ENCODE results near the gene ATG4A.

The ATG4A gene

DNA sequence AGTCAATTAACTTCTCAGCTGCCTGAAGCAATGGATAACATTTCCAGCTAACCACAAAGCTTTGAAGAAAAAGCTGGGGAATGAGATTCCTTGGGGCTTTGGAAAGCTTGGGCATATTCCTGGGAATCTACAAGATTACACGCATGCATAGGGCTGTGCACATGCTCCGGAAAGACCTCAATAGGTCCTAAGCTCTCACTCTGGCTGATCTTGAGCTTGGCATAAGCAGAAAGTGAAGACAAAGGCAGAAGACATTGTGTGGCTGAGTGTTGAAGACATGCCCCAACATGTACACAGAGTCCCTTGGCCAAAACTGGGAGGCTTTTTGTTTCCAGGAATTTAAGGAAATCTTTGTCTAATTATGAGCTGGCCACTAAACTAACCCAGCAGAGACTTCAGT lies 31.2 kb downstream of the ATG4A start:
- no peak for DNase-seq (ENCODE audit: low read depth)

DNA sequence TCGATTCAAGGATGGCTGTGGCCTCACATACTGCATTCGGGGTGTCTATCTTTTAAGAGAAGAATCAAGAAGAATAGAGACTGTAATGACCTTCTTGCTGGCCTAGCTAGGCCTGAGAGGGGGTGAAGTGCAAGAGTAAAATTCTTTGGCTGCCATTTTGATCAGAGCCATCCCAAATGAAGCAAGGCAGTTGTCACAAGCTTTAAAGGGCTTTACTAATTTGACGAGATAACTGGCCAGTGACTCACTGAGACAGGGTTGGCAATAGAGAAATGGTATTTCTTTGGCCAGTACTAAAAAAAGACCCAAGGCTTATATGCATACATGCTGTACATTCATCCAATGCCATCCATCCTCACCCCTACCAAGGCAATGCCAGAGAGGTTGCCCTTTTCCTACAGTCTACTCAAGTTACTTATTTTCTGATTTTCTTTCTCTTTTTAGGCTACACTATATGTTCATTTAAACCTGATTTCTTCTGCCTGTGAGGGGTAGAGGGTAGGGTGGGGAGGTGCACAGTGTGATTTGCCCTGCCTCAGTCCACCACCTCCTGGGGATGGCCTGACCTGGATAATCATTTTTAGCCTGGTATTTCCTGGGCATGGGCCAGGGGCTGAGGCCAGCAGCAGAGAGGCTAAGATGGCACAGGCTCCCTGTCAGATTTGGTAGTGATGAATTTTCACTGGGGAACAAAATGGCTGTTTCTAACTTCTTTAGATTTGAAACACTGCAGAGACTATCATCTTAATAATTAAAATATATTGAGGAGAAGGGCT lies 32.2 kb downstream of the ATG4A start:
- no peak for DNase-seq (ENCODE audit: low read depth)

DNA sequence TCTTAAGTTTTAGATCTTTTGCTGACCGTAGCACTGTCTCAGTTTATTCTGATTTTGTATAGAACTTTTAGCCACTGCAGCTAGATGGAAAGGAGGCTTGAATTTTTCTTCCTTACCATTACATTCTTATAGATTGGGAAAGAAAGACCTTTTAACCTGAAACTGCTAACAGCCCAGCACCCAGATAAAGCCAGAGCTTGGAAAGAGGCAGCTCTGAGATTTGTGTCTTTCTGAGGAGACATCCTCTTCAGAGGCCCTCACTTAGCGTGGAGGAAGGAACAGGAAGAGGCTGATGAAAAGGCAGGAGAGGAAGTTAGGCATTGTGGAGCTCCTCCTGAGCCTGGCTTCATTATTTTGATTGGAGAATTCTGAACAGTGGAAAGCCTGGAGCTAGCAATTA lies 35.1 kb downstream of the ATG4A start:
- DNase-seq (ENCODE audit: low read depth), result no peak

DNA sequence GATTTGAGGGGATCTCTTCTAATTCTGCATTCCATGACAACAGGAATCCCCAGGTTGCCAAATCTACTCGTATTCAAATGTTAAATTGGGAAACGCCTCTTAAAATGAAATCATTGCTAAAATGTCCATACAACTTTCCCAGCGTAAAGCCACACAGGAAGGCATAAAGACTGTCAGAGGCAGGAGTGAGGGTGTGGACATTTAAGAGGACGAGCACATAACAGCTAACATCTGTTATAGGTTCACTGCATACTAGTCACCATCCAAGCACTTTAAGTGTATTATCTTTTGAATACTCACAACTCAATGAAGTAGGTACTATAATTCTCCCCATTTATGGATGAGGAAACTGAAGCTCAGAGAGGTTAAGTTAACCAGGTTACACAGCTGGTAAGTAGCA lies 35.6 kb downstream of the ATG4A start:
- DNase-seq (ENCODE audit: low read depth), result no peak

DNA sequence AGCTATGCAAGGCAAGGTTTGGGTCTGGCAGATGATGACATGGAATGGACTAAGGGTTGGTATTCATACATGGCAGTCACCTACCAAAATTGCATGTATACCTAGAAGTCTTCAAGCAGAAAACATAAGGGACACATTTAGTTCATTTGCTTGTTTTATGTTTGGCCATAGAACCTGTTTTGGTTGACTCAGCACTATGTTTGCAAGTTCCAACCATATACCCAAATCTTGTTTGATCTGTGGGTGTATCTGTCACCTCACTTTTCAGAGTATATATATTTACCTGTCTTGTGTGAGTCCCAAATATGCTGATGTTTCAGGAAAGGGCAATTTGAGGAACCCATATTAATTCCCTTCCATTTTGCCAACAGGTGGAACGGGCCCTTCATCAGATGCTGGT lies 39.3 kb downstream of the ATG4A start:
- no peak for DNase-seq (ENCODE audit: low read depth)

DNA sequence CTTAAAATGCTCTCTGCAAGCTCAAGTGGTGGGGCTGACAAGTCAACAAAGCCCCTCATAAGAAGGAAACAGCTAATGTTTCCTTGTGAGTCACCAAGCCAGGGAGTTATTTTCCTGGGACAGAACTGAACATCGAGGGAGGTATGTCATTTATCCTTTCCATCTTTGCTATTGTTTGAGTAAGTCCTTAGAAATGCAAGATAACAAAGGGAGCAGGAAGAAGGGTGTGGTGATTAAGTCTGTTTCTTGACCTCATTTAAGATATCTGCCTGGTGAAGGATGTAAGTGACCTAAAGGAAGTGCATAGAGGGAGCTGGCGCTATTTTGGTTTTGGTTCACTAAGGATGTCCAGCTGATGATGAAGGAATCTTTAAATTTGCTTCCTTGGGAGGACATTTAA lies 39.9 kb downstream of the ATG4A start:
- no peak for DNase-seq (ENCODE audit: low read depth)

DNA sequence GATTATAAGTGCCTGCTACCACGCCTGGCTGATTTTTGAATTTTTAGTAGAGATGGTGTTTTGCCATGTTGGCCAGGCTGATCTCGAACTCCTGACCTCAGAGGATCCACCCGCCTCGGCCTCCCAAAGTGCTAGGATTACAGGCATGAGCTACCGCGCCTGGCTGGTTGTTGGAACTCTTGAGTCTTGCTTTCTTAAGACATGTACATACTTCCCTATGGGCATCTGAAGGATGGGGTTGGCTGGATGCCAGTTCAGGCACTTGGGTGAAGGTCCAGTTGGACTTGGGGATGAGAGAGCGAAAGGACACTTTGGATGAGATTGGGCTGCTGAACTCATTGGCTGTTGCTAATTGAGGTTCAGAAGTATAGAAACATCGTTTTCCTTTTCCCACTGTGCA lies 40.5 kb downstream of the ATG4A start:
- DNase-seq (ENCODE audit: low read depth), result no peak

DNA sequence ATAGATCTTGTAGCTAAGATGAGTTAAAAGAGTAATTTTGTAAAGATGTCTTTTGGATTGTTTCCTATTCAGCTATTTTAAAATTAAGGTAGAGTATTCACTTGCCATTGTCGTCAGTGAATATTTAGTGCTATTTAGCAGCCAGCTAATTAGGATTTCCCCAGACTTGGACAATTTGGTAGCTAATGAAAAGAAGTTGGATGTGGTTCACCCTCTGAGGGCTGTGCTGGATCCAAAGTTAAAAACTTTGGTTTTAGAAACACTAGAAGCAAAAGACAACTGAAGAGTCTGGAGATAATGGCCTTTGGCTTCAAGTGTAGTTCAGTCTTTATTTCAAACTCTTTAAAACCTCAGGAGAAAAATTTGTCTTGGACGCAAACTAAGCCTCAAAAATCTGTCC lies 41.3 kb downstream of the ATG4A start:
- no peak for DNase-seq (ENCODE audit: low read depth)

DNA sequence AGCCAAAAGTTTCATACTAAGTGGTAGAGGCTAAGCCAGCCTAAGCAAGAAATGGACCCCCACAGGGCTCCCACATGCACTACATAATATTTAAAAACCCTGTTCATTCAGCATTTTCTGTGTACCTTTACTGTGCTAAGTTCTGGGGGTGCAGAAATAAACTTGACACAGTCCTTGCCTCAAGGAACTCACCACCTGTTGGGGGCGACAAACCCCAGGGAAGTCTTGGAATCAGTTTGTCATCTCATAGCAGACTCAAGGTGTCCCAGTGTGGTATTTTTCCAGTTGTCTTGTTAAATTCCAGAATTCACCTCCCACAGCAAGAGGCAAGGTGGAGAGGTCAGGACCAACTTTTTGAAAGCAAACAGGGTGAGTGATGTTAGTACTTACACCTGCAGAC lies 43.1 kb downstream of the ATG4A start:
- no peak for DNase-seq (ENCODE audit: low read depth)

DNA sequence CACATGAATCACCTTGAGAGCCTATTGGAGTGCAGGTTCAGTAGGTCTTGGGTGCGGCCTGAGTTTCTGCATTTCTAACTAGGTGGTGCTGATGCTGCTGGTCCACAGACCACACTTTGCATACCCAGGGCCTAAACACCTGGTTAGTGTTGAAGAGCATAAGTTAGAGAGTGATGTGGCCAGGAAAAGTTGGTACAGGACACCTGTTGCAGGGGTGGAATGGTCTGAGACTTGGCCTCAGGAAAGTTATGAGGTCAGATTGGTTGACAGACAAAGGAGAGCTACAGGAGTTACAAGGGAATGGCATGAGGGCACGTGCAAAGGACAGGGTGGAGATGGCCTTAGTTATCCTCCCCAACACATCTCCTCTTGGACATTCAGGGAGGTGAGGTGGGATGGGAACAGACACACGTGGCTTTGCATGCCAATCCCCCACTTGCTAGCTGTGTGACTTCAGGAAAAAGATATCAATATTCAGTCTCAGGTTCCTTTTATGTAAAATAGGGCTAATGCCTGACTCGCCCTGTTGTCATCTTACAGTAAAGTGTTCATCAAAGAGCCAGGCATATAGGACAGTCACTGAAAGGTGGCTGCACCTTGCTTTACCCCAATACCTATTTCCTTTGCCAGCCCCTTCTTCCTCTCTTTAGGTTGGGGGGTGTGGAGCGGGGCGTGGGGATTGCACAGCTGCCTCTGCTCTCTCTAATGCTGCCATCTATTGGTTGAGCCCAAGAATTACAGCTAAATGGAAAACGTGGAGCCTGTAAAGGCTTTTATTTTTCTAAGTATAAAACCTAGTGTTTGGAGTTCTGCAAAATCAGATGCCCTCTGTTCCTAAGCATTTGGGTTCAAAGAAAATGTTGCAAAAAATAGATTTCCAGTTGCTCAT lies 47.5 kb downstream of the ATG4A start:
- no peak for DNase-seq (ENCODE audit: low read depth)

DNA sequence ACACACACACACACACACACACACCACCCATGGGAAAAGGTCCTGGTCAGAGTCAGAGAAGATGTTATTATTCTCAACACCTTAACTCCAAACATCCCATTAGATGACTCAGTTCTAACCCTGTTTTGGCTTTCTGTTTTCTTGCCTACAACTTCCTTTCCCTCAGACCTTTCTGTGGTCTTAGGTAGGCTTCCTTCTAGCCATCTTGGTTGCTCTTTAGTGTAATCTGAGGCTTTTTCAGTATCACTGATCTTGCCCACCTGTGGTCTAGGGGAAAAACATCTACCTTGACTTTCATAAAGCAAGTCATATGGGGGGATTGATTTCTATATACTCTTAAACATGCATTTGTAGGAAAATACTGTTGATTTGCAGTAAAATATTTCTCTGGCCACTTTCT lies 56.9 kb downstream of the ATG4A start:
- DNase-seq (ENCODE audit: low read depth), result no peak

DNA sequence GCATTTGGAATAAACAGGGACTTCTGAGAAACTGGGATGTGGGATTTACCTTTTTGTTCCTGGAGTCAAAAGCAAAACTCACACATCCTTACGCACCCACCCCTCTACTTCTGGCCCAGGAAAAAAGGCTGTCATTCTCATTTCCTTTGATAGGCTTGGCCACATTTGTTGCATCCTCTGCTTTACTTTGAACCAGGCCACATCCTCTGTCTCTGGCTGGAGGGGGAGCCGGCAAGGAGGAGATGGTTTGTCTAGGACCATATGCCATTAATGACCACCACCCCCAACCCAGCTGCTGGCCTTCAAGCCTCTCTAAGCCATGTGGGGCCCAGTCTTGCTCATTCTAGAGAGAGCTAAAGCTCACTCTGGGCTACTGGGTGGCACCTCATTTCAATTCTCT lies 64.5 kb downstream of the ATG4A start:
- DNase-seq (ENCODE audit: low read depth), result no peak

DNA sequence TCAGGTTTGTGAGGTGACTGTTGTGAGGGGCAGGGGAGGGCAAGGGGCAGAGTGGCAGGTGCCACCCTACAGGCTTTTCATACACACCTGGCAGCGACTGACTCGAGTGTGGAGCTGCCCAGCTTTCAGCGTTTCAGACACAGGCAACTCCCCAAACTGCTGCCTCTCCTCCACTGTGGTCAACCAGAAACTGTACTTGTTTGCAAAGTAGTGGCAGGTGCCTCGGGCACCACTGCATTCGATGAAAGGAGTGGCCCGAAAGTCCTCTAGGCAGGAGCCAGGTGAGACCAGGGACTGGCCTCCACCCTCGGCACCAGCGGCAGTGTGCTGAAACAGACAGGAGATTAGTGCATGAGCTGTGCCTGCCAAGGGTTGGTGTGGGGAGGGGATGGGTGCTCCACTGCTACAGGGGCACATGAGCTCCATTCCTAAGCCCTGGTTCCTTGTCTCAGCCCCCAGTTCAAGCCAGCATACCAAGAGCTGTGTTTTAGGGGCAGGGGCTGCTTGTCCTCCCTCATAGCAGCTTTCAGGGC lies 65.4 kb downstream of the ATG4A start:
- no peak for DNase-seq (ENCODE audit: low read depth)

DNA sequence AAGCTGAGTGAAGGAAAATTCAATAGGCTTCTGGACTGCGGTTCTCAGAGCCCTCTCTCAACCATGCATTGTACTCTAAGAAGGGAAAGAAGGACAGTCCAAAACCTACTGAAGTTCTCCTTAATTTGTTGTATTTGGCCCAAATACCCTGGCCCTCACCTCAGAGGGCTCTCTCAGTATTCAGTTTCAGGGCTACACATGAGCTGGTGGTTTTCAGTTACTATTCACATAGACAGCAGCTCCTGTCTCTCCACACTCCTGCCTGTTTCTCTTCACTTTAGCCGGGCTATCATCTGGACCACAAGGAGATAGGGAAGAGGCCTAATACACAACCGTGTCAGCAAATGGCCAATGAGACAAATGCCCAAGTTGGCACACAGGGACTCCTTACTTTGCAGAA lies 66.0 kb downstream of the ATG4A start:
- DNase-seq (ENCODE audit: low read depth), result no peak

DNA sequence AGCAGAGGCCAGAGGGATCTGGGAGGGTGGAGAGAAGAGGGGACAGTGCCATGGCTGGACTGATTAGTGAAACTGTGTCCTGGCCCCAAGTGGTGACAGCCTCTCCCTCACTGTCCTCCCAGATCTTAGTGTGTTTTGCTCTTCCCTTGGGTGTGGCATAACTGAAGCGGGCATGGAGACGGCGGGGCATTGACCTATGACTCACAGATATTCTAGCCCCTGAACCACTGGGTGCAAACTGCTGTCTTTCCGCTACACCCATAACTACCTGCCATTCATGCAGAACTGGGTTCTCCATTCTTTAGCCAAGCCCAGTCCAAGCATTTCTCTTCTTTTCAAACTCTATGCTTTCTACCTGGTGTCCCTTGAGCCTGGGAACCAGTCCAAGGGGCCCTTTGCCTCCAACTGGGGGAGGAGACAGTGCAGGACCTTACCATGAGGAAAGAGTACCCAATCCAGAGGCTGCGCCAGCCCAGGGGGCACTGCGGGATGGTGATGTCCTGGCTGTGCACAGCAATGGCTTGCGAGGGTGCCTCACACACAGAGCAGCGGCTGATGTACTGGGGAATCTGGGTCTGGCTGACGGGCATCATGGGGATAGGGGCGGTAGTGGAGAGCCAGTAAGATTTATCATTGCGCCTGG lies 67.6 kb downstream of the ATG4A start:
- no peak for DNase-seq (ENCODE audit: low read depth)

DNA sequence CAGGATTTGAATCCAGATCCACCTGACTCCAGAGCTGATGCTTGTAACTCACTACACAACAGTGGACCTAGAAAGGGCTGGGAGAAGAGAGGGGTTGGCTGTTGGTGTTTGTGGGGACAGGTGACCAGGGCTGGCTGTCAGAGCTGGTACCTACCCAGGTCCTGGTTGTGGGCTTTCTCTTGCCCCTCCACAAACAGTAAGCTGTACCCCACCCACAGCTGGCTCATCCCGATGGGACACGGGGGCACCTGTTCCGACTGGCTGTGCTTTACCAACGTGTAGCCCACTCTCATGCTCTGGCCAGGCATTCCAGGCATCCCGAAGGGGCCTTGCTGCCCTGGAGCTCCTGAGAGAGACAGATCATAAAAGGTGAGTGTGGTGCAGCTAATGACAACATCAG lies 68.7 kb downstream of the ATG4A start:
- no peak for DNase-seq (ENCODE audit: low read depth)

DNA sequence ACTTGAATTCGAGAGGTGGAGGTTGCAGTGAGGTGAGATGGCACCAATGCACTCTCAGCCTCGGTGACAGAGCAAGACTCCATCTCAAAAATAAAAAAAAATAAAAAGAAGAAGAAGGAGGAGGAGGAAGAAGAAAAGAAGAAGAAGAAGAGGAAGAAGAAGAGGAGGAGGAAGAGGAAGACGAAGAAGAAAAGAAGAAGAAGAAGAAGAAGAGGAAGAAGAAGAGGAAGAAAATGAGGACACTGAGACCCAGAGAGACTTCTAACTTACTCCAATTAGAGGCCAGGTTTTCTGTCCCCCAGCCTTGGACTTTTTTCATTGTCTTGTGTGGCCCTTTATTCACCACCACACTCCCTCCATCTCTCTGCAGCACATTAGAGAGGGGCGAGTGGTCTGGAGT lies 70.7 kb downstream of the ATG4A start:
- no peak for DNase-seq (ENCODE audit: low read depth)

DNA sequence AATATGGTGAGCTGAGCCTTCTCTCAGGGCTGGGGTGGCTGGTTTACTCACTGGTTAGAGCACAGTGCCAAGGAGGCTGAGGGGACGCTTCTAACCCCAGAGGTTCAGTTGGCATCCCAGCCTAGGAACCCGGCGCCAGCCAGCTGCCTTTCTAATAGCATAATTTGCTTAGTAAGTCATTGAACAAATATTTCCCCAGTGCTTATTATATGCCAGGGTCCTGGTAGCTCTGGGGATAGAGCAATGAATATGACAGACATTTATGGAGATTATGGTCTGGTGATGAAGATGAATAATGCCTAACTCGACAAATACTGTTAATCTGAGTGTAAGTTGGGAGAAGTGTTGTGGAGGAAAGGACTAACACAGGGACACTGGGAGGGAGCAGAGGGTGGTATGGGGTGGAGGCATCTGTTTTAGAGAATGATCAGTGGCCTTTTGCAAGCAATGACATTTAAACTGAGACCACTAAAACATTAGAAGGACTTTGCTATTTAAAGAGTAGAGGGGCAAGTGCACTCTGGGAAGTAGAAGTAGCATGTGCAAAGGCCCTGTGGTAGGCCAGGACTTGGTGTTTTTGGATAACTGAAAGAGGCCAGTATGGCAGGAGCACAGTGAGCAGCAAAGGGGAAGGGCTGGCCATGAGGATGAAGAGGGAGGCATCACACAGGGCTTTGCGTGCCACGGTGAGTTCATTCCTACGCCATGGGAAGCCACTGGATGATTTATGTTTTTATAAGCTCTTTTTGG lies 71.9 kb downstream of the ATG4A start:
- no peak for DNase-seq (ENCODE audit: low read depth)

DNA sequence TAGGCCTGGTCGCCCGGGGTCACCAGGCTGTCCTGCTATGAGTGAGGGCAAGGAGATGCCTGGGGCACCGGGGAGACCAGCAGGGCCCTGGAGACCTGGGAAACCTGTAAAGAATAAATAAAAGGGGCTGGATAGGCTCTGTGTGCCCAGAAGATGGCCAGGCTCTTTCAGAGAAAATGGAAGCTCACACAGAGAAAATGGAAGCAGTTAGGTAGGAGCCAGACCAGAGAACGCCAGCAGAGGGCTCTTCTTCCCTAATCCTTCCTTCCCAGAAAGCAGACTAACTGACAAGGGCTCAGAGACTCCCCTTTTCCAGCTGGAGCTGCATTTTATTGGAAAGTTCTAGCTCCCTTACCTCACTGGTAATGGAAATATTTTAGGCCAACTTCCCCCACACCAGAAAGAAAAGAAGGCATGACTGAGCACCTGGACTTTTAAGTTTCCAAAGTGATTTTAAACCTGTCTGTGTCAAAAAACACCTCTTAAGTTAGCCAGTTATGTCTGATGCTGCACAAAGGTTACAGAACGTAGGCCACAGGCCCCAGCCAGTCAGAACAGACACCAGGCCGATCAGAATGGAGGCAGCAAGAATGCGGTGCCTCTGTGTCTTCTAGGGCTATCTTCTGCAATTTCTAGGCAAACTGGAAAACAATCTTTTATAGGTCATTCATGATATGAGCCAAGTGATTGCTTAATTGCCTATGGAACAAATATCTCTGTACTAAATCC lies 74.0 kb downstream of the ATG4A start:
- no peak for DNase-seq (ENCODE audit: low read depth)

DNA sequence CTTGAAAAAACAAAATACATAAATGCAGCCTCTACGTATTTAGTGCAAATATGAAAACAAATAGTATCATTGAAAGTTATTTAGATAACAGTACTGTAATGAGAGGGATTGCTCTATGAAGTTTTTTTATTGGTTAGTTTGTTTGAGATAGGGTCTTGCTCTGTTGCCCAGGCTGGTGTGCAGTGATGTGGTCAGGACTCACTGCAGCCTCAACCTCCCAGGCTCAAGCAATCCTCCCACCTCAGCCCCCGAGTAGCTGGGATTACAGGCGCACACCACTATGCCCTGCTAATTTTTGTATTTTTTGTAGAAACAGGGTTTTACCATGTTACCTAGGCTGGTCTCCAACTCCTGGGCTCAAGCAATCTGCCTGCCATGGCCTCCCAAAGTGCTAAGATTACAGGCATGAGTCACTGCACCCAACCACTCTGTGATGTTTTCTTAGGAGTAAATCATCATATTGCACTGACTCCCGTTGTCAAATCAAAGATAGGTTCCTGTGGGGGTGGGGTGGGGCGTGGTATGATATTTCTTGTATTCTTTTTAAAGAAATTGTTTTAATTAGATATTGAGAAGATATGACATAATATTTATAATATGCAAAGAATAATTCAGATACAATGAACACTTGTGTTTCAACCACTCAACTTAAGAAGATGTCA lies 75.8 kb downstream of the ATG4A start:
- DNase-seq (ENCODE audit: low read depth), result no peak
